ENCODE measurements around the gene DSCAML1.
"Not testable (repeated sequence)": the region's sequence is repeated elsewhere in the genome, so short reads cannot be mapped to it uniquely, and the experiment has no call there.

Gene DSCAML1

GRCh38 chr11:117819096-117820040 is 22.4 kb upstream of the DSCAML1 start:
- peak in 42 of 58 donors; percentile 3 to 62 (median 30) for DNase-seq

- no peak for DNase-seq
Measured at GRCh38 chr11:117818041-117818873, 21.2 kb upstream of the DSCAML1 start.

GRCh38 chr11:117817368-117818040 is 20.5 kb upstream of the DSCAML1 start:
- DNase-seq: peak in 56 of 58 donors; percentile 30 to 92 (median 70)

GRCh38 chr11:117816846-117817367 is 19.9 kb upstream of the DSCAML1 start:
- DNase-seq: no peak

GRCh38 chr11:117816151-117816741 is 19.2 kb upstream of the DSCAML1 start:
- peak in 2 of 58 donors; percentile 29 to 37 for DNase-seq

- peak in 4 of 58 donors; percentile 10 to 56 (median 15) for DNase-seq
Measured at GRCh38 chr11:117815262-117815803, 18.3 kb upstream of the DSCAML1 start.

- peak in 22 of 58 donors; percentile 8 to 87 (median 30) for DNase-seq
Measured at GRCh38 chr11:117814766-117815261, 17.8 kb upstream of the DSCAML1 start.

- DNase-seq: no peak
Measured at GRCh38 chr11:117814204-117814765, 17.3 kb upstream of the DSCAML1 start.

- DNase-seq: not testable (repeated sequence)
Measured at GRCh38 chr11:117810056-117810451, 13.0 kb upstream of the DSCAML1 start.

- peak in 55 of 58 donors; percentile 35 to 87 (median 71) for DNase-seq
Measured at GRCh38 chr11:117809236-117810055, 12.4 kb upstream of the DSCAML1 start.

GRCh38 chr11:117808784-117809183 is 11.8 kb upstream of the DSCAML1 start:
- DNase-seq: no peak

- DNase-seq: peak in 50 of 58 donors; percentile 23 to 90 (median 52)
Measured at GRCh38 chr11:117807482-117808327, 10.7 kb upstream of the DSCAML1 start.

GRCh38 chr11:117806846-117807245 is 9.8 kb upstream of the DSCAML1 start:
- peak in 1 of 58 donors; percentile 11 for DNase-seq

- DNase-seq: no peak
Measured at GRCh38 chr11:117805045-117805444, 8.0 kb upstream of the DSCAML1 start.

- DNase-seq: no peak
Measured at GRCh38 chr11:117803896-117804295, 6.9 kb upstream of the DSCAML1 start.

GRCh38 chr11:117799634-117800033 is 2.6 kb upstream of the DSCAML1 start:
- no peak for DNase-seq

- no peak for DNase-seq
Measured at GRCh38 chr11:117796456-117796871, 552 bp downstream of the DSCAML1 start.

Data from anterior cingulate cortex (tissue), 58 donors.